ENCODE measurements around the gene IL4R.
"Not testable (repeated sequence)": the region's sequence is repeated elsewhere in the genome, so short reads cannot be mapped to it uniquely, and the experiment has no call there.

The IL4R gene

DNA sequence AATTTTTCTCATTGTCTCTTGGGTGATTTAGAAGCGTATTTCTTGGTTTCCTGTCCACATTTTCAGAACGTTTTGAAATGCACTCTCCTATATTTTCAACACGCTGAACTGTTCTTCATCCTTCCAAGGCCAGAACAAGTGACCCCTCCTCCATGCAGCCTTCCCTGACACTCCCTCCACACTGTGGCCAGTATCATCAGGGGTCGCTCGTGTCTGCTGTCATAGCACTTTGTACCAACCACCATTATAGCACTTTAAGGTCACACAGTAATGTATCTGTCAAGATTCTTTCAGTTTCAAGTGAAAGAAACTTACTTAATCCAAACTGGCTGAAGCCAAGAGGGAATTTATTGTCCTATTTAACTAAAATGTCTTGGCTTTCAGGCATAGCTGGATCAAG is 70.7 kb downstream of the IL4R start:
- DNase-seq = no peak

DNA sequence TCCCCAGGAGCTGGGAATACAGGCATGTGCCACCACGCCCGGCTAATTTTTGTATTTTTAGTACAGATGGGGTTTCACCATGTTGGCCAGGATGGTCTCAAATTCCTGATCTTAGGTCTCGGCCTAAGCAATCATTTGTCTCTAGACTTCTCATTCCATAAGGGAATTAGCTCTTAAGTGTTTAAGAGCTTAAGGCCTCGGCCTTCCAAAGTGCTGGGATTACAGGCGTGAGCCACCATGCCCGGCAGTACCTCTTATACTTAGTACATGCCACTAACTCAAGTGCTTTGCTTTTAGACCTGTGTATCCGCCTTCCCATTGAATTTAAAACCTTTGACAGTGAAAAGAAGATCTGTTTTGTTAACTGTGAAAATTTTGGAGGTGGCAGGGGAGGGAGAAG is 71.6 kb downstream of the IL4R start:
- DNase-seq = no peak

DNA sequence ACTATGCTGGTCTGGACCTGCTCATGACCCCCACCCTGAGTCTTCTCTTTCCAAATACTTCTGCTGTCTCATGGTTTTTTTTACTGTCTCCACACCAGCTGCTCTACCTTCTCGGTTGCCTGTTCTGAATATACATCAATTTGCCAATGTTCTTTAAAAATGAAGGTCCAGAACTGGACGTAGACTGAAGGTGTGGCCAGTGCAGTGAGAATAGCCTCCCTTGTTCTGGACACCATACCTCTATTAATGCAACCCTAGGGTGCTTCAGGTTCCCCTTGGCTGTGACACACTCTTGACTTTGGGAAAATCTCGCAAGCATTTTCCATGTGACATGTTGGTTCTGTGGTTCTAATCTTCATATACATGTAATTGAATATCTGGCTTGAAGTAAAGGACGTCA is 72.9 kb downstream of the IL4R start:
- DNase-seq = no peak

DNA sequence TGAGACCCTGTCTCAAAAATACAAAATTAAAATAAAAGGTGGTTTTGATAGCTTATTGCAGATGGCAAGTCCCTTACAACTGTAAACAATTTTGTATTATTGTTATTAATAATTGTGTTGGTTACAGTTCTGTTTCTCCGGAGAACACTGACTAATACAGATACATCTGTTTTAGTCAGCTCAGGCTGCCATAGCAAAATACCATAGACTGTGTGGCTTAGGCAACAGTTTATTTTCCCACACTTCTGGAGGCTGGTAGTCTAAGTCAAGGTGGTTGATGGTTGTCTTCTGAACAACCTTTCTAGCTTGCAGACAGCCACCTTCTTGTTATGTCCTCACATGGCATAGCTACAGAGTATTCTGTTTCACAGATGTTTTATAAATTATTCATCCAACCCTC is 74.0 kb downstream of the IL4R start:
- no peak for DNase-seq

DNA sequence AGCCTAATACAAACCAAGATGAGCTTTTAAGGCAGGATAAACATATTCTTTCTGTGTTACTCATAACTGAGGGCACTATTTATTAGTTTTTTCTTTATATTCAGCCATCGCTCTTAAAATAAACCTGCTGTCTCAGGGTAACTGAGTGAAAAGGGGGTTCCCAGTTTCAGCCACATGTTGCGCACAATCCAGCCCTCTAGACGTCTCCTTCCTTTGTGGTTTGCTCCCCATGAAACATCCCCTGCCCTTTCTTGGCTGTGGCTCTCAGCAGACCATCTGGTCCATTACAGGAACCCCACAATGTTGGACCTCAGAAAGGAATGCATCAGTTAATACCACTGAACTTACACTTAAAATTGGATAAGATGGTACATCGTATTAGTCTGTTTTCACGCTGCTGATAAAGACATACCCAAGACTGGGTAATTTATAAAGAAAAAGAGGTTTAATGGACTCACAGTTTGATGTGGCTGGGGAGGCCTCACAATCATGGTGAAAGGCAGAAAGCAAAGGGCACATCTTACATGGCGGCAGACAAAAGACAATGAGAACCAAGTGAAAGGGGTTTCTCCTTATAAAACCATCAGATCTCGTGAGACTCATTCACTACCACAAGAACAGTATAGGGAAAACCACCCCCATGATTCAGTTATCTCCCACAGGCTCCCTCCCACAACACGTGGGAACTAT is 75.6 kb downstream of the IL4R start:
- peak in 1 of 2 donors; percentile 56 for DNase-seq

DNA sequence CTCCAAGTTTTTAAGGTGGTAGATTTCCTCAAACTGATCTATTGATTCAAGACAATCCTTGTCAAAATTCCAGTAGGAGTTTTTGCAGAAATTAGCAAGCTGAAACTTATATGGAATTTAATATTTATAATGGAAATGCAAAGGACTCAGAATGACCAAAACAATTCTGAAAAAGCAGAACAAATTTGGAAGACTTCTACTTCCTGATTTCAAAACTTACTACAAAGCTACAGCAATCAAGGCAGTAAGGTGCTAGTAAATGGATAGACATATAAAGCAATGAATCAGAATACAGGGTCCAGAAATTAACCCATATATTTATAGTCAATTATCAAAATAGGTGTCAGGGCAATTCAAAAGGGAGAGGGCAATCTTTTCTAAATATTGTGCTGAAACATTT is 76.4 kb downstream of the IL4R start:
- peak in 1 of 2 donors; percentile 34 for DNase-seq

DNA sequence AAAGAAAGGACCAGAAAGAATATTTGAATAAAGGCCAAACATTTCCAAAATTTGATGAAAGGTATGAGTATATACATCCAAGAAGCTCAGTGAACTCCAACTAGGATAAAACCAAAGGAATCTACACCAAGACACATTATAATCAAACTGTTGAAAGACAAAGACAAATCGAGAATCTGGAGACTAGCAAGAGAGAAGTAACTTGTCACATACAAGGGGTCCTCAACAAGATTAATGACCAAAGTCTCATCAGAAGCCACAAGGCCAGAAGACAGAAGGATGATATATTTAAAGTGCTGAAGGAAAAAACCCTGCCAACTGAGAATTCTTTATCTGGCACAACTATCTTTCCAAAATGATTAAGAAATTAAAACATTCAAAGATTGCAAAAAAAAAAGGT is 78.9 kb downstream of the IL4R start:
- DNase-seq = no peak

DNA sequence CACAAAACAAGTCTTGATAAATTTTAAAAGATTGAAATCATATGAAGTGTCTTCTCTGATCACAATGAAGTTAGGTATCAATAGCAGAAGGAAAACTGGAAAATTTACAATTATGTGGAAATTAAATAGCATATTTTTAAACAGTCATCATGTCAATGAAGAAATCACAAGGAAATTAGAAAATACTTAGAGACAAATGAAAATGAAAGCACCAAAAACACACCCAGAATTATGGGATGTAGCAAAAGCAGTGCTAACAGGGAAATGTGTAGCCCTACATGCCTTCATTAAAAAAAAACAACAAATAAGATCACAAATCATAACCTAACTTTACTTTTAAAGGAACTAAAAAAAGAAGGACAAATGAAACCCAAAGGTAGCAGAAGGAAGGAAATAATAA is 80.7 kb downstream of the IL4R start:
- no peak for DNase-seq

DNA sequence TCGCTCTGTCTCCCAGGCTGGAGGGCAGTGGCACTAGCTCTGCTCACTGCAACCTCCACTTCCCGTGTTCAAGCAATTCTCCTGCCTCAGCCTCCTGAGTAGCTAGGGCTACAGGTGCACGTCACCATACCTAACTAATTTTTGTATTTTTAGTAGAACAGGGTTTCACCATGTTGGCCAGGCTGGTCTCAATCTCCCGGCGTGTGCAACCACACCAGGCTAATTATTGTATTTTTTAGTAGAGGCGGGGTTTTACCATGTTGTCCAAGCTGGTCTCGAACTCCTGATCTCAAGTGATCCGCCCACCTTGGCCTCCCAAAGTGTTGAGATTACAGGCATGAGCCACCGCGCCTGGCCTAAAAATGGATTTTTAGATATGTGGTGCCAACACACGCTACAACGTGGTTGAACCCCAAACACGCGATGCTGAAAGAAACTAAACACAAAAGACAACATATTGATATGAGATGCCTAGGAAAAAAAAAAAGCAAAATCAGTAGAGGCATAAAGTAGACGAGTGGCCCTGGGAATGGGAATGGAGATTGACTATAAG is 84.6 kb downstream of the IL4R start:
- DNase-seq = not testable (repeated sequence)

DNA sequence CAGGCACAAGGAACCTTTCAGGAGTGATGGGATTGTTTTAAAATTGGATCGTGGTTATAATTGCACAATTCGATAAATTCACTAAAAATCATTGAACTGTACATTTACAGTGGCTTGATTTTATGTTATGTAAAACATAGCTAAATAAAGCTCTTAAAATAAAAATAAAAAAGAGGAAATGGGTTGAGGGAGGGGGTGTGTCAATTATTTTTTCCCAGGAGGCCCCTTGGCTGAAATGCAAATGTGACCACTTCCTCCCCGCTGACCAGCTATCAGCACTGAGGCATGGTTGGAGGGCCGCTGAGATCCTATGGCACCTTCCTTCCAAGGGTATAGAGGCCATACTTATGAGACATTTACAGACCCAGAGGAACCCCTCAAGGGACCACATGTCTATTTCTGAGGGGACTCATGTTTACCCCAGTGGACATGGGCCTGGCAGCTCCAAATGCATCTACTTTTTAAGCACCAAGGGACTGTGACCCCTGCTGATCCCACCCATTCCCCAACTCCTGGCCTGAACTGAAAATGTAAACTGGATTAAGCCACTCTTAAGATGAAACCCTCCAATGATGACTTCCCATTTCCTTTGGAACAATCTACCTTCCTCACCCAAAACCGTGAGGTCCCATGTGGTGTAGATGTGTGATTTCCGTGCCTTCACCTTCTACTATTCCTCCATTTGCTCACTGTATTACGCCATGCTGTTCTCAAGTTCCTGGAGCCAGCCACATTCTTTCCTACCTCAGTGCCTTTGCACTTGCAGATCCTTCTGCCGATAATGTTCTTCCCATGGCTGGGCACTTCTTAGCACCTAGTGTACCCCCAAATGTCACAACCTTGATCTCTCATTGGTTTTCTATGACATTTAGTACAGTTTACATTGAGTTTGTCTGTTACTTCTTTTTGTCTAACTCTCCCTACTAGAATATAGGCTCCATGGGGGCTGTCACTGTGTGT is 85.4 kb downstream of the IL4R start:
- DNase-seq = peak in 1 of 2 donors; percentile 20

DNA sequence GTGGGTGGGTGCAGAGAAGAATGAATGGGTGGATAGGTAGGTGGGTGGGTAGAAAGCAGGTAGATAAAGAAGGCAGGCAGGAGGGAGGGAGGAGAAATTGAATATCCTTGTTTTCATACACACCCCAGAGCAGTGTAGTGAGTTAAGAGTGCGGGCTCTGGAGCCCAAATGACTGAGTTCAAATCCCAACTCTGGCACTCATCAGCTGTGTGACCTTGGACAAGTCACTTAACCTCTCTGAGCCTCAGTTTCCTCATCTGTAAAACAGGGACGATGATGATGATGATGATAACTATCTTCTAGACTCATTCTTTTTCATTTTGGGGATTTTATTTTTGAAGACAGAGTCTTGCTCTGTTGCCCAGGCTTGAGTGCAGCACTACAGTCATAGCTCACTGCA is 86.2 kb downstream of the IL4R start:
- no peak for DNase-seq

DNA sequence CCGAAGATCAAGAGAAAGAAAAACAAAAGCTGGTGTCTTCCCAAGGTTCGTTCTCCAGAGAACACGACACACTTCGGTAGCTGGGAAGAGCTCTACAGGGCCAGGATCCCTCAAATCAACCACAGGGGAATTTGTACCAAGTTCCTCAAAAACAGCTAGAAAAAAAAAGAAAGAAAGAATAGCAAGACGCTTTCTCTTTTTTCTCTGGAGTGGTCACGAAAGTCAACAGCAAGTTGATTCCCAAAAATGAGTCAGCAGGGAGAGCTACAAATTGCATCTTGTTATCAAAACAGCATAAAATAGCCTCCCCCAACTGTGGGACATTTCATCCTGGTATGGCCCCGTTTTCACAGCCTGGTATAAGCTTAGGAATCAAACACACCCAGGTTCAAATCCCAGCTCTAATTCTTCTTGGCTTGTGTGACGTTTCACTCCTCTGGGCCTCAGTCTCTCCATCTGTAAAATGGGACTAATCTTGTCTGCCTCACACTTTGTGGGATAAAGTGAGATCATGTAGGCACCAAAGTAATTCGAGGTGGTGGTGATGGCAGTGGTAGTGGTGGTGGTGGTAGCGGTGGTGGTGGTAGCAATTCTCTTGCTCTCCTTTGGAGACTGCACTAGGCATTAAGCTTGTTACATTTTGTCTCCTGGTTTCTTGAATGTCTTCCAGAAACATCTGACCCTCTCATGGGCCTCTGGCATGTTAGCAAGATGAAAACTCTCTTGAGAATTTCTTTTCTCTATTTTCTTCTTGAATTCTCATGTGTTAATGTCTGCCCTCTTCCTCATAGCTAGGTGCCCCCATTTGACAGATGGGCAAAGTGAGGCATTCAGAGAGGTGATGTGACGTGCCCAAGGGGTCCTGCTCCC is 87.2 kb downstream of the IL4R start:
- peak in 1 of 2 donors; percentile 78 for DNase-seq

DNA sequence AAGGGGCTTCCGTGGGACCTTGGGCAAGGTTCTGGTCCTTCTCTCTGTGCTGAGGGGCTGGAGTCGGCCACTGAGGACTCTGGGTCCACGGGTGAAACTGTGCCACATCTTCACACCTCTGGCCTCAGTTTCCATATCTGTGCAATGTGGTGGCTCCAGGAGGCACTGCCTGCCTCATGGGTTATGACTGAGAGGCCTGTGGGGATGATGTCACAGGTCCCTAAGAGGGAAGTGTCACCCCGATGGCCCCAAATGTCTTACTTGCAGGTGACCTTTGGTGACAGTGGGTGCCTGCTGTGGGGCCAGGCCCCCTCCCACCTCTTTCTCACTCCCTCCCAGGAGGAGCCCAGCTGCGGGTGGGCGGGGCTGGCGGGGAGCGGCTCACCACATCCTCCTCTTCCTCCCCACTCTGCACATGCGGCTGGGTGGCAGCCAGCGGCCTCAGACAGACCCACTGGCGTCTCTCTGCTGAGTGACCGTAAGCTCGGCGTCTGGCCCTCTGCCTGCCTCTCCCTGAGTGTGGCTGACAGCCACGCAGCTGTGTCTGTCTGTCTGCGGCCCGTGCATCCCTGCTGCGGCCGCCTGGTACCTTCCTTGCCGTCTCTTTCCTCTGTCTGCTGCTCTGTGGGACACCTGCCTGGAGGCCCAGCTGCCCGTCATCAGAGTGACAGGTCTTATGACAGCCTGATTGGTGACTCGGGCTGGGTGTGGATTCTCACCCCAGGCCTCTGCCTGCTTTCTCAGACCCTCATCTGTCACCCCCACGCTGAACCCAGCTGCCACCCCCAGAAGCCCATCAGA is 88.2 kb downstream of the IL4R start, which contains the start of gene IL21R:
Gene IL21R, plus strand, starts transcription at position 407 of the 801 bp plus-strand sequence. CDS start 27,898 bp downstream, outside the sequence.
- DNase-seq = peak; percentile 49 to 84

DNA sequence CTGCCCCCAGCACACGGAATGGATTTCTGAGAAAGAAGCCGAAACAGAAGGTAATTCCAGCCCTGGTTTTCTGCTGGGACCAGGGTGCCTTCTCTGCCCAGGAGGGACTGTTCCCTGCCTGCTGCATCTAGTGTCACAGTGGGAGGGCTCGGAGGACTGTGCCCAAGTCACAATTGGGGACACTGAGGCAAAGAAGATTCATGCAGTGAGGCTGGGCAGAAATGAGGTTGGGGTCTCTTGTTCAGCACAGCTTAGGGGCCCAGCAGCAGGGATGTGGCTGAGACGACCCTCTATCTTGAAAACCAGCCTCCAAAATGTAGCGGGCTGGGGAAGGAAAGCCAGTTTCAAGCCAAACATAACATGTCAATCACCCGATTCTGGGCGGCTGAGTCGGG is 88.8 kb downstream of the IL4R start:
- no peak for DNase-seq

DNA sequence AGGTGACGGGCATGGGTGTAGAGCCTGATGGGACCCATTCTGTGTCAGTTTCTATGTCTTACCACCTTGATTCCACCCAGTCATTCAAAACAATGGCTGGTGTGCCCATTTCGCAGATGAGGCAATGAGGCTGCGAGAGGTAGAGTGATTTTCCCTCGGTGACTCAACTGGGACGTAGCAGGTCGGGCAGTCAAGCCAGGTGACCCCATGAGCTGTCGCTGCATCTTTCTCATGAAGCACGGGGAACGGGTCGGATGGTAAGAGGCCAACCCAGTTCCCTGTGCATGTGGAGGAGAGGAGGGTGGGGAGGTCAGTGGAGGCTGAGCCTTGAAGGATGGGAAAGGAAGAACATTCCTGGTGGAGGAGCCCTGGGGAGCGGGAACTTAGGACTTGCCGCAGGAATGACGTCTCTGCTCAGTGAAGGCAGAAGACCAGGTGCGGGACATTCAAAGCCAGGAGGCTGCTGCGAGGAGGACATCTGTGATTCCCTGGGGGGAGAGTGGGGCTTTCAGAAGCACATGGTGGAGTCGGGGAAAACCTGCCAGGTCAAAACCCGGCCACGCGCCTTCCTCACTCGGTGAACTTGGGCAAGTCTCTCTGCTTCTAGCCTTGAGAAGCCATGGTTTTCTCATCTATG is 89.3 kb downstream of the IL4R start:
- DNase-seq = no peak

DNA sequence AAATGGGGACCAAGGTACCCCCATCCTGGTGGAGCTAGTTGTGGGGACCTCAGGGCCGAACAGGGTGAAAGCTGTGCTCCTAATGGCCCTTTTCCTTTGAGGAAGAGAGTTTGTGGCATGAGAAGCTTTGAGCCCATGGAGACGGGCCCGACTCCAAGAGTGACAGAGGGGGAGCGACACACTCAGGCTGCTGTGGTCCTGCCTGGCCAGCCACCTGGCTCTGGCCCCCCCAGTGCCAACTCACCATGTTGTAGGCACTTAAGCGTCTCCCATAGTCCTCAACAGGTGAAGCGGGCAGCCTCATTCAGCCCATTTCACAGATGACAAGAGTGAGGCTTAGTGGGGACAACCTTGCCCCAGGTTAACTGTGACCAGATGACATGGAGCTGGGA is 89.8 kb downstream of the IL4R start:
- no peak for DNase-seq

DNA sequence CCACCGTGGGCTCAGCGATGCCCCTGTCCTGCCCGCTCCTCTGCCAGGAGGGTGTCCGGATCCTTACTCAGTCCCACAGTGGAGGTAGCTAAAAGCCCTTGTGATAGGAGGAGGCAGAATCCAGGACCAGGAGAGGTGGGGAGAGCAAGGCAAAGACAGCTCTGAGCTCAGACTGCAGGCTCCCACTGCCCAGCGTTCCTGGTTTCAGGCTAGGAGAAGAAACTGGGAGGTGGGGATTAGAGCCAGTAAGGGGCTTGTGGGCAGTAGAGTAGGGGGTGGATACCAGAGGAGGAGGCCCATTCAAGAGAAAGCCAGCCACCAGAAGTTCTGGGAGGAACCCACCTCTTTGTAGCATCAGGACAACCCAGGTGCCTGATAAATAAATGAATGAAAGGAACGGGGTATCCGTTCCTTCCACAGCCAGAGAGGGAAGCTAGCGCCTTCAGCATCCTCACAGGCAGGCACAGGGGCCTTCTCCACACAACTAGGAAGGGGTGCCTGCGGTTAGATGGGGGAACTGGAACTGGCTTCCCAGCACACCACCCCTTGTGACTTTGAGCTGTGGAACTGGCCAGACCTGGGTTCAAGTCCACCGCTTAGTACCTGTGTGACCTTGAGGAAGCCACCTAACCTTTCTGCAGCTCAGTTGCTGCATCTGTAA is 90.5 kb downstream of the IL4R start:
- no peak for DNase-seq

DNA sequence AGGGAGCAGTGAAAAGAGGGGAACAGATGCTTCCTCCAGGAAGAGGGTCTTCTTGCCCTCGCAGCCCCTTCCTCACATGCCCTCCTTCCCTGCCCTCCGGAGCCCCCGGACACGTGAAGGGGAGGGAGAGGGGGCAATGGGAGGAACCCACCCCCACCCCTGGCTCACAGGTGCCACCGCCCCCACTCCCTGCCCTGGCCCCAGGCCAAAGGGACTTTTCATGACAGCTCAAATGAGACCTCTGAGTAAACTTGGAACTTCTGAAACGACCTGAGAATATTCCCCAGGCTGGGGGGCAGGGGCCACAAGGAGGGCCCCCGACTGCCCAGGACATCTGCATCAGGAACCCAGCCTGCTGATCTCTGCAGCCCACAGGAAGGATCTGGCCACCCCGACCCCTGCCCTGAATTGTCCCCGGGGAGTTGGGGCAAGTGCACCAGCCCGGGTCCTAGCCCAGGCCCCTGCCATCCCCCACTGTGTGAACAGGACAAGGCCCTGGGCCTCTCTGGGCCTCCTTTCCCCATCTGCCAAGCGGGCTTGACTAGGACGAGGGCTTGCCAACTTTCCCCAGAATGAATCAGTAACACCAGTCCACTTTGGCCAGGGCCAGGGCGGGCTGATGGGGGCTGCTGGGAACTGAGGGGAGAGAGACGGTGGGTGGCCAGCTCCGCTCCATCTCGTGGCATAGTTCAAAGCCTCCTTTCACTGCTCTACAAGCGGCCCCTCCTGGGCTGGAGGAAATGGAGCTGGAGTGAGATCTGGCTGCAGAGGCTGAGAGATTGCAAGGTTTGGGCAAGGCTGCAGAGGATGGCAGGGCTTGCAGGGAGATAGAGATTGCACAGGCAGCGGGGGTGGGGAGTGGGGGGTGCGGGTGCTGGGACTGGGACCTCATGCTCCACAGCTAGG is 92.0 kb downstream of the IL4R start:
- DNase-seq = no peak

DNA sequence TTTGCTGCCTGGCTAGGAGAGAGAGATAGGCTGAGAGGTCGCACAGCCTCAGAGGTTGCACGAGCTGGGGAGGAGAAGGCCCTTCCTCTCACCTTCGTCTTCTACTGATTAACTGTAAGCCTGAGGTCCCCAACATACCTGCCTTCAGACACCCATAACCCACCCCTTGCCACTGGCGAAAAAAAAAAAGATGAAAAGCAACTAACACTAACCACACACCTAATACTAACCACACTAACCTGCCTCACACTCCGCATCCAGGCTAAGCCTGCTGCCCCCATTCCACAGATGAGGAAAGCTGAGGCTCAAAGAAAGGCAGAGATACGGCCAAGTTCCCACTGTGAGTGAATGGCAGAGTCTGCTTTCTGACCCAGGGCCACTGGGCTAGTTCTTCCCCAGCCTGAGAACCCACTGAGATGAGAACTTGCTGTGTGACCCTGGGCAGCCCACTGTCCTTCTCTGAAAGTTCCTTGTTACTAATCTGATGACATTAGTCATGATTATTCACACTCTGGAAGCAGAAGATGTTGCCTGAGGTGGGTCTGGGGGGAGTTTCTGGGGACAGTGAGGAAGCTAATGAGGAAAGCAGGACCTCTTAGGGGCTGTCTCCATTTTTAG is 92.8 kb downstream of the IL4R start:
- no peak for DNase-seq

All from bone marrow (tissue), 2 donors.